ENCODE data around the gene A1BG.

Gene A1BG

GRCh38 chr19:58352760-58353671 lies at the start of gene A1BG:
A1BG (minus strand) TSS chr19:58353492; CDS start chr19:58353437, 55 bp downstream.
- TF ChIP-seq CTCF (conservative IDR thresholded peaks at IDR 0.05) = no peak
- H3K27ac ChIP-seq = no peak within 1 kb of the TSS

GRCh38 chr19:58401840-58402421 lies 48.6 kb upstream of the A1BG start:
- peak overlapping the region; percentile 76 for H3K27ac ChIP-seq
- no peak; the same call in 1 of the 2 replicates for TF ChIP-seq CTCF (conservative IDR thresholded peaks at IDR 0.05)

- peak overlapping the region; percentile 76 for H3K27ac ChIP-seq
- peak; percentile 9; the same call in 1 of the 2 replicates for TF ChIP-seq CTCF (conservative IDR thresholded peaks at IDR 0.05)
These were observed 47.9 kb upstream of the A1BG start for GRCh38 chr19:58400916-58401839.

- no peak for TF ChIP-seq CTCF (conservative IDR thresholded peaks at IDR 0.05)
- peak overlapping the region; percentile 76 for H3K27ac ChIP-seq
These were observed 47.1 kb upstream of the A1BG start for GRCh38 chr19:58400316-58400915.

- peak overlapping the region; percentile 76; the same call in 1 of the 2 replicates for H3K27ac ChIP-seq
- TF ChIP-seq CTCF (conservative IDR thresholded peaks at IDR 0.05) = no peak
These were observed 46.6 kb upstream of the A1BG start for GRCh38 chr19:58399903-58400302.

GRCh38 chr19:58398545-58398944 lies 45.3 kb upstream of the A1BG start:
- TF ChIP-seq CTCF (conservative IDR thresholded peaks at IDR 0.05) = no peak
- no peak overlapping the region for H3K27ac ChIP-seq
